Thyroid gland (tissue), 4 donors: ENCODE data around the gene ADPRM. TPM values are rescaled to one million over a fixed set of nuclear protein-coding genes. Genes with fewer than 3 reads are reported as not detected.
"Not testable (repeated sequence)": the region's sequence is repeated elsewhere in the genome, so short reads cannot be mapped to it uniquely, and the experiment has no call there.

ENCODE experiments used
- DNase-seq, 2 donors: peaks; one replicate each; pipeline ENCODE4 v3.0.0-alpha.2; 2019
- H3K27ac ChIP-seq, 3 donors: fragments of 200-600 bp; sonication (generic); 1 replicate in 2 of 3; 2 replicates in 1 of 3; pipeline ENCODE4 v1.5.1; 2016 to 2019; ENCODE audit warnings: mild to moderate bottlenecking in 1 of 3, moderate library complexity in 1 of 3
- H3K27me3 ChIP-seq: fragments of 200-600 bp; sonication (generic); one replicate; pipeline ENCODE4 v1.5.1; 2019
- H3K36me3 ChIP-seq, 2 donors: fragments of 200-600 bp; sonication (generic); one replicate each; pipeline ENCODE4 v1.5.1; 2016 to 2019
- H3K4me1 ChIP-seq, 2 donors: fragments of 200-600 bp; sonication (generic); one replicate each; pipeline ENCODE4 v1.5.1; 2017 to 2019
- H3K4me3 ChIP-seq, 3 donors: fragments of 200-600 bp; sonication (generic); replicated peaks in 1 of 3; 1 replicate in 2 of 3; 2 replicates in 1 of 3; pipeline ENCODE4 v1.5.1; 2016; ENCODE audit warnings: mild to moderate bottlenecking in 1 of 3
- H3K9me3 ChIP-seq: fragments of 200-600 bp; sonication (generic); one replicate; pipeline ENCODE4 v1.5.1; 2017
- CTCF ChIP-seq, 6 experiments: fragments of 200-600 bp in 3 of 6; fragments of 450-650 bp in 3 of 6; sonication (generic) in 3 of 6; IDR thresholded peaks; one replicate each; pipeline ENCODE4 v1.5.1; 2016 to 2019; ENCODE audit warnings: antibody characterized with exemption in 6 of 6, mild to moderate bottlenecking in 2 of 6, inconsistent platforms in 1 of 6, moderate library complexity in 1 of 6
- POLR2A ChIP-seq, 2 donors: fragments of 450-650 bp; IDR thresholded peaks; one replicate each; pipeline ENCODE4 v1.6.1; 2017; ENCODE audit warnings: antibody characterized with exemption in 2 of 2, mild to moderate bottlenecking in 2 of 2, moderate library complexity in 1 of 2
- WGBS, 2 donors: methylation state at CpG; one replicate each; pipeline ENCODE4 v1.1.5; 2017; 5-methylcytosine and 5-hydroxymethylcytosine counted together
- intact Hi-C: fragments of 100-400 bp; cut with DNase I; formaldehyde crosslinking; loops from one replicate; pipeline ENCODE4 v1.15.1; 2023
- total RNA-seq, 4 donors: library from RNA; depleted of rRNA; stranded (reverse); fragments of >200 nt; gene quantifications; one replicate each; pipeline ENCODE4 v1.2.3, GENCODE V29; 2016

ADPRM gene
- total RNA-seq, 4 donors from 2014 or later = 16.3 to 21.4 (median 19.4) TPM

- no peaks in the 10 kb centered on the region for H3K27me3 ChIP-seq
- DNase-seq = no peak
- H3K36me3 ChIP-seq = peaks cover 0 to 12% of the 10 kb centered on the region in 2 donors
- no peaks in the 10 kb centered on the region for H3K9me3 ChIP-seq
- 85 to 90% methylated on average over 5 of the region's 5 CpGs for WGBS, 2 donors
- peaks cover 0 to 4% of the 10 kb centered on the region in 2 donors for H3K4me1 ChIP-seq
- TF ChIP-seq POLR2A (IDR thresholded peaks at IDR 0.05) (no peak), CTCF (IDR thresholded peaks at IDR 0.05) (no peak)
- H3K27ac ChIP-seq = no peak overlapping the region
- intact Hi-C loops = no loop called here
- H3K4me3 ChIP-seq = no peak overlapping the region
Observed at GRCh38 chr17:10727192-10727591, 29.8 kb downstream of the ADPRM start.

GRCh38 chr17:10728331-10728892, 31.0 kb downstream of the ADPRM start:
- Histone ChIP-seq H3K9me3 (no peaks in the 10 kb centered on the region), H3K27me3 (no peaks in the 10 kb centered on the region), H3K36me3 (peaks cover 0 to 8% of the 10 kb centered on the region in 2 donors), H3K27ac (peak overlapping the region in 1 of 3 donors; percentile 82), H3K4me1 (peaks cover 0 to 4% of the 10 kb centered on the region in 2 donors), H3K4me3 (no peak overlapping the region)
- 96 to 97% methylated on average over 10 of the region's 10 CpGs for WGBS, 2 donors
- intact Hi-C loops = no loop called here
- DNase-seq = no peak
- TF ChIP-seq CTCF (IDR thresholded peaks at IDR 0.05) (no peak), POLR2A (IDR thresholded peaks at IDR 0.05) (no peak)

- TF ChIP-seq POLR2A (IDR thresholded peaks at IDR 0.05) (peak; percentile 56 to 83), CTCF (IDR thresholded peaks at IDR 0.05) (no peak)
- peak within 1 kb of the TSS; percentile 29 to 66 (median 56) for H3K4me3 ChIP-seq
- intact Hi-C loops = no loop called here
- no peaks in the 10 kb centered on the region for H3K9me3 ChIP-seq
- DNase-seq = peak; percentile 85
- peak within 1 kb of the TSS; percentile 82 to 97 (median 93) for H3K27ac ChIP-seq
- H3K36me3 ChIP-seq = peaks cover 0 to 8% of the 10 kb centered on the region in 2 donors
- 3 to 6% methylated on average over 22 to 27 of the region's 79 CpGs for WGBS, 2 donors
- H3K4me1 ChIP-seq = peaks cover 0 to 4% of the 10 kb centered on the region in 2 donors
- H3K27me3 ChIP-seq = no peaks in the 10 kb centered on the region
Observed at GRCh38 chr17:10729334-10730193, 32.2 kb downstream of the ADPRM start, which contains the start of gene TMEM220. Gene TMEM220 (minus strand): TSS chr17:10730023. CDS start chr17:10729851, 172 bp downstream.

- H3K9me3 ChIP-seq, H3K36me3 ChIP-seq, H3K27me3 ChIP-seq, DNase-seq, intact Hi-C loops, H3K4me1 ChIP-seq: not testable (repeated sequence)
- Histone ChIP-seq H3K4me3 (peak overlapping the region in 2 of 3 donors; percentile 29 to 66), H3K27ac (peak overlapping the region; percentile 82 to 97 (median 93))
- WGBS, 2 donors = 22 to 34% methylated on average over 15 of the region's 15 CpGs
Observed at GRCh38 chr17:10730247-10730646, 32.9 kb downstream of the ADPRM start.

GRCh38 chr17:10731408-10731879, 34.0 kb downstream of the ADPRM start:
- H3K4me1 ChIP-seq = peaks cover 0 to 4% of the 10 kb centered on the region in 2 donors
- 94 to 98% methylated on average over 6 of the region's 6 CpGs for WGBS, 2 donors
- intact Hi-C loops = no loop called here
- no peak for TF ChIP-seq CTCF (IDR thresholded peaks at IDR 0.05)
- no peak for TF ChIP-seq POLR2A (IDR thresholded peaks at IDR 0.05)
- no peak overlapping the region for H3K4me3 ChIP-seq
- H3K36me3 ChIP-seq = no peaks in the 10 kb centered on the region
- no peak for DNase-seq
- H3K9me3 ChIP-seq = no peaks in the 10 kb centered on the region
- H3K27ac ChIP-seq = no peak overlapping the region
- no peaks in the 10 kb centered on the region for H3K27me3 ChIP-seq

- H3K27me3 ChIP-seq, H3K36me3 ChIP-seq, H3K9me3 ChIP-seq, H3K4me3 ChIP-seq, intact Hi-C loops, H3K4me1 ChIP-seq, H3K27ac ChIP-seq, DNase-seq: not testable (repeated sequence)
- WGBS, 2 donors = 89 to 96% methylated on average over 6 of the region's 6 CpGs
Observed at GRCh38 chr17:10732121-10732520, 34.7 kb downstream of the ADPRM start.
